ENCODE measurements around the gene BRAF.
"Not testable (repeated sequence)": the region's sequence is repeated elsewhere in the genome, so short reads cannot be mapped to it uniquely, and the experiment has no call there.

The BRAF gene

GRCh38 chr7:140924821-140925421 lies at the start of gene BRAF:
Gene BRAF (minus strand): TSS chr7:140924929. CDS start chr7:140924703, 226 bp downstream.
- DNase-seq (ENCODE audit: low read depth) = peak; percentile 89

- no peak for DNase-seq (ENCODE audit: low read depth)
Observed at GRCh38 chr7:140972876-140973829, 48.4 kb upstream of the BRAF start.

- DNase-seq (ENCODE audit: low read depth) = no peak
Observed at GRCh38 chr7:140972344-140972743, 47.6 kb upstream of the BRAF start.

- no peak for DNase-seq (ENCODE audit: low read depth)
Observed at GRCh38 chr7:140967438-140967837, 42.7 kb upstream of the BRAF start.

- no peak for DNase-seq (ENCODE audit: low read depth)
Observed at GRCh38 chr7:140966561-140967233, 42.0 kb upstream of the BRAF start.

GRCh38 chr7:140961117-140961516 lies 36.4 kb upstream of the BRAF start:
- DNase-seq (ENCODE audit: low read depth) = no peak

GRCh38 chr7:140956997-140957396 lies 32.3 kb upstream of the BRAF start:
- not testable (repeated sequence) for DNase-seq (ENCODE audit: low read depth)

GRCh38 chr7:140945940-140946339 lies 21.2 kb upstream of the BRAF start:
- no peak for DNase-seq (ENCODE audit: low read depth)

- not testable (repeated sequence) for DNase-seq (ENCODE audit: low read depth)
Observed at GRCh38 chr7:140942242-140942641, 17.5 kb upstream of the BRAF start.

GRCh38 chr7:140940898-140941297 lies 16.2 kb upstream of the BRAF start:
- DNase-seq (ENCODE audit: low read depth) = no peak

GRCh38 chr7:140937702-140938264 lies 13.1 kb upstream of the BRAF start:
- no peak for DNase-seq (ENCODE audit: low read depth)

GRCh38 chr7:140928491-140929309 lies 4.0 kb upstream of the BRAF start:
- no peak for DNase-seq (ENCODE audit: low read depth)

- DNase-seq (ENCODE audit: low read depth) = not testable (repeated sequence)
Observed at GRCh38 chr7:140927945-140928344, 3.2 kb upstream of the BRAF start.

- DNase-seq (ENCODE audit: low read depth) = no peak
Observed at GRCh38 chr7:140927351-140927750, 2.6 kb upstream of the BRAF start.

GRCh38 chr7:140926021-140926817 lies 1.5 kb upstream of the BRAF start:
- DNase-seq (ENCODE audit: low read depth) = no peak

GRCh38 chr7:140924019-140924820 lies 509 bp downstream of the BRAF start:
- DNase-seq (ENCODE audit: low read depth) = peak; percentile 48

- DNase-seq (ENCODE audit: low read depth) = no peak
Observed at GRCh38 chr7:140923358-140924006, 1.2 kb downstream of the BRAF start.

GRCh38 chr7:140922741-140923345 lies 1.9 kb downstream of the BRAF start:
- no peak for DNase-seq (ENCODE audit: low read depth)

GRCh38 chr7:140920745-140921144 lies 4.0 kb downstream of the BRAF start:
- no peak for DNase-seq (ENCODE audit: low read depth)

All from stimulated activated CD8-positive, alpha-beta memory T cell treated with anti-CD3 and anti-CD28 coated beads, Interleukin-4, amount 100 ng/mL, for 24 hours (primary cell).